GM13976 (cell line): ENCODE measurements around the gene TNS1.
"Not testable (repeated sequence)": the region's sequence is repeated elsewhere in the genome, so short reads cannot be mapped to it uniquely, and the experiment has no call there.

ENCODE experiments used
- DNase-seq: peaks from one replicate; pipeline ENCODE4 v3.0.0; 2012; ENCODE audit warnings: low spot score
- CTCF ChIP-seq: IDR thresholded peaks from 2 replicates; pipeline ENCODE4 v1.5.1; 2012; ENCODE audit warnings: borderline replicate concordance, mild to moderate bottlenecking; ENCODE audit not compliant: insufficient read depth; ENCODE audit errors: extremely low read depth, missing control alignments, control extremely low read depth
- in situ Hi-C: fragments of 300-500 bp; cut with MboI; formaldehyde crosslinking; loops from one replicate; pipeline ENCODE4 v1.12.0; 2022; ENCODE audit warnings: low sequenced_read_pairs, mixed read lengths, inconsistent platforms; ENCODE audit not compliant: unreplicated experiment

The TNS1 gene

GRCh38 chr2:218021536-218022071, 18.8 kb upstream of the TNS1 start:
- in situ Hi-C loops, result no loop called here
- no peak for DNase-seq
- TF ChIP-seq CTCF, result no peak

GRCh38 chr2:218020966-218021535, 18.3 kb upstream of the TNS1 start:
- no peak for DNase-seq
- in situ Hi-C loops, result no loop called here
- no peak for TF ChIP-seq CTCF

GRCh38 chr2:218020281-218020680, 17.5 kb upstream of the TNS1 start:
- no peak for DNase-seq
- TF ChIP-seq CTCF, result no peak
- in situ Hi-C loops, result no loop called here

- no peak for DNase-seq
- in situ Hi-C loops, result no loop called here
- TF ChIP-seq CTCF, result no peak
Observed at GRCh38 chr2:218019411-218020060, 16.7 kb upstream of the TNS1 start.

- DNase-seq, in situ Hi-C loops: not testable (repeated sequence)
Observed at GRCh38 chr2:218018842-218019125, 16.0 kb upstream of the TNS1 start.

- in situ Hi-C loops, result no loop called here
- DNase-seq, result no peak
- TF ChIP-seq CTCF, result no peak
Observed at GRCh38 chr2:218017211-218018053, 14.6 kb upstream of the TNS1 start.

GRCh38 chr2:218016810-218017209, 14.0 kb upstream of the TNS1 start:
- in situ Hi-C loops, result no loop called here
- DNase-seq, result no peak
- no peak for TF ChIP-seq CTCF
